ENCODE measurements around the gene ZNF366. TPM values are rescaled to one million over a fixed set of nuclear protein-coding genes. Genes with fewer than 3 reads are reported as not detected.

The ZNF366 gene
- total and polyA plus RNA-seq, 8 donors, result 0.26 to 1.0 (median 0.52) TPM

DNA sequence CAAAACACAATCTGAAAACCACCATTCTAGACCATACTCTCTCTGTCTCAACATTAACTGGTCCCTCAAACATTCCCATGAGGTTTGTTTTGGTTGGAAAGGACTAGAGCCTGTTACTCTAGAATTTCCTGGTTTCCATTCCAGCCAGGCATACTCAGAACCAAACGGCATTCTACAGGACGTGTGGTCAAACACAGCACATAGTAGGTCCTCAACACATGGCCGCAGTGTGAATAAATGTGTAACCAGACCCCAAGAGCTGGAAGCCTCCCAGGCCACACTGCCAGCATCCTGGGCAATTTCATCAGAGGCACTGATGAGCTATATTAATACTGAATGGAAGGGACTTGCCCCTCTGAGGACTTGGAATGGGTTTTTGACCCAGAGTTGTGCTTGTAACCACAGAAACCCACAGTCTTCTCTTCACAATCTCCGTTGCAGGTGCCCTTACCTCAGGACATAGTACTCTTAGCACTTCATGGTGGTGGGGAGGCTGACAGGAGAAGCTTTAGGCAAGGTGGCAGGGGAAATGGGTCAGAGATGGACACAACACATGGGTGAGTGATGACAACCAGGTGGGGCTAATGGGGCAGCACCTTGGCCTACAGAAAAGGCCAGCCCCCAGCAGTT is 66.0 kb downstream of the ZNF366 start:
- TF ChIP-seq, protein P1, sequence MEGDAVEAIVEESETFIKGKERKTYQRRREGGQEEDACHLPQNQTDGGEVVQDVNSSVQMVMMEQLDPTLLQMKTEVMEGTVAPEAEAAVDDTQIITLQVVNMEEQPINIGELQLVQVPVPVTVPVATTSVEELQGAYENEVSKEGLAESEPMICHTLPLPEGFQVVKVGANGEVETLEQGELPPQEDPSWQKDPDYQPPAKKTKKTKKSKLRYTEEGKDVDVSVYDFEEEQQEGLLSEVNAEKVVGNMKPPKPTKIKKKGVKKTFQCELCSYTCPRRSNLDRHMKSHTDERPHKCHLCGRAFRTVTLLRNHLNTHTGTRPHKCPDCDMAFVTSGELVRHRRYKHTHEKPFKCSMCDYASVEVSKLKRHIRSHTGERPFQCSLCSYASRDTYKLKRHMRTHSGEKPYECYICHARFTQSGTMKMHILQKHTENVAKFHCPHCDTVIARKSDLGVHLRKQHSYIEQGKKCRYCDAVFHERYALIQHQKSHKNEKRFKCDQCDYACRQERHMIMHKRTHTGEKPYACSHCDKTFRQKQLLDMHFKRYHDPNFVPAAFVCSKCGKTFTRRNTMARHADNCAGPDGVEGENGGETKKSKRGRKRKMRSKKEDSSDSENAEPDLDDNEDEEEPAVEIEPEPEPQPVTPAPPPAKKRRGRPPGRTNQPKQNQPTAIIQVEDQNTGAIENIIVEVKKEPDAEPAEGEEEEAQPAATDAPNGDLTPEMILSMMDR (IDR thresholded peaks at IDR 0.05), result no peak
- DNase-seq (no peak), ATAC-seq (no peak), FAIRE-seq (no peak)
- Histone ChIP-seq H3K4me1 (peaks cover 8 to 13% (median 8%) of the 10 kb centered on the region in 3 donors), H3K9me3 (no peaks in the 10 kb centered on the region), H3K36me3 (no peaks in the 10 kb centered on the region), H3K4me3 (no peak overlapping the region), H3K27ac (no peak overlapping the region), H3K27me3 (no peaks in the 10 kb centered on the region)
- WGBS, 2 donors, result 77 to 88% methylated on average over 4 of the region's 4 CpGs
- intact Hi-C loops (cut with DNase I), result no loop called here

DNA sequence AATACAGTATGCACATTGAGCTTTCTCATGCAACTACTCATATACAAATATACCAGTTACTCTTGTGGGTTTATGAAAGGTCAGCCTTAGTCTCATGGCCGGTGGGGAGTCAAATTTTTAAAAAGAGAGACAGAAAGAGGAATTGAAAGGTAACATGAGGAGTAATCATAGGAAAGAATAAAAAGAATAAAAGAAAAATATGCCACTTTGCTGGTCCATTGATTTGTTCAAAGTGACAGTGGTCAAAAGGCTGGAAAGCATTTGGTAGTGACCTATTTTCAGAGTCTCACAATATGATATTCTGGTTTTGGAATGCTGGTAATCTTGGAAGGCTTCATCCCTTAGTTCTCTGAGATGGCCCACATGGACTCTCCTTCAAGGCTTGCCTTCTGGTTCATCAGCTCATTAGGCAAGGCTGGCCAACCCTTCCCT is 67.0 kb downstream of the ZNF366 start:
- no peak for DNase-seq
- H3K27ac ChIP-seq, result no peak overlapping the region
- no peak for FAIRE-seq
- H3K27me3 ChIP-seq, result no peaks in the 10 kb centered on the region
- H3K36me3 ChIP-seq, result no peaks in the 10 kb centered on the region
- H3K4me3 ChIP-seq, result no peak overlapping the region
- intact Hi-C loops (cut with DNase I), result no loop called here
- TF ChIP-seq, protein P1 (IDR thresholded peaks at IDR 0.05), result no peak
- H3K9me3 ChIP-seq, result no peaks in the 10 kb centered on the region
- whole genome bisulfite sequencing, 2 donors, result 45% methylated on average over 1 of the region's 1 CpG
- H3K4me1 ChIP-seq, result peaks cover 0 to 13% (median 8%) of the 10 kb centered on the region in 3 donors
- ATAC-seq, result no peak

DNA sequence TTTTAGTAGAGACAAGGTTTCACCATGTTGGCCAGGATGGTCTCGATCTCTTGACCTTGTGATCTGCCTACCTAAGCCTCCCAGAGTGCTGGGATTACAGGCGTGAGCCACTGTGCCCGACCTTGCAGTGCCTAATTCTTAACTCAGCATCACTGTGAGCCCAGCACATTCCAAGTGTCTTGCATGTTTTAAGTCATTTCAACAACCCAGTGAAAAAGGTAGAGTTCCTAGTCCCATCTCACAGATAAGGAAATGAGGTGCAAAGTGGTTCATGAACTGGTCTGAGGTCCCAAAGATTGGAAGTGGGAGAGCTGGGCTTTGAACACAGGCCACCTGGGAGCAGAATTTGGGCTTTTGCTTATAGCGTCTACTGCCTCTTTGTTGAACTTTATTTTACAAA is 68.0 kb downstream of the ZNF366 start:
- ATAC-seq, result no peak
- Histone ChIP-seq H3K27me3 (no peaks in the 10 kb centered on the region), H3K9me3 (no peaks in the 10 kb centered on the region), H3K27ac (no peak overlapping the region), H3K4me3 (no peak overlapping the region), H3K36me3 (no peaks in the 10 kb centered on the region), H3K4me1 (peaks cover 0 to 13% (median 8%) of the 10 kb centered on the region in 3 donors)
- TF ChIP-seq, protein P1 (IDR thresholded peaks at IDR 0.05), result no peak
- no peak for FAIRE-seq
- intact Hi-C loops (cut with DNase I), result no loop called here
- no peak for DNase-seq
- 89 to 90% methylated on average over 4 of the region's 4 CpGs for WGBS, 2 donors

DNA sequence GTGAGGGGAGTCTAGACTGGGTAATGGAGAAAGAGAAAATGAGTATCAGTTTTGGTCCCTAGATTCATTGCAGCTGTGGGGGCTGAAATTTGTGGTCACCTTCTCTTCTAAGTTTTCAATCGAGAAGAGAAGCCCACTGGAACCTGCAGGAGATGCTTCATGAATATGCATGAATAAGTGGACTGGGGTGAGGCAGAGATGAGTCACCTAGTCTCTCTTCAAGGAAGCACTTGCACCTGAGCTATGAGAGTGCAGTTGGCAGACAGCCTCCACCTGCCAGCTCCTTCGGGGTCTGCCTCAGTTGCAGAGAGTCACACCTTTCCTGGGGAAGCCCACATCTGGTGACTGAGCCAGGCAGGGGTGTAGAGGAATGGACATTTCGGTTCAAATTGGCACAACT is 69.1 kb downstream of the ZNF366 start:
- H3K36me3 ChIP-seq, result no peaks in the 10 kb centered on the region
- ATAC-seq (no peak), DNase-seq (no peak), FAIRE-seq (no peak)
- no peak overlapping the region for H3K27ac ChIP-seq
- TF ChIP-seq, protein P1 (IDR thresholded peaks at IDR 0.05), result no peak
- intact Hi-C loops (cut with DNase I), result no loop called here
- H3K9me3 ChIP-seq, result no peaks in the 10 kb centered on the region
- 86 to 92% methylated on average over 3 of the region's 3 CpGs for WGBS, 2 donors
- no peaks in the 10 kb centered on the region for H3K27me3 ChIP-seq
- peaks cover 0 to 13% (median 8%) of the 10 kb centered on the region in 3 donors for H3K4me1 ChIP-seq
- H3K4me3 ChIP-seq, result no peak overlapping the region

DNA sequence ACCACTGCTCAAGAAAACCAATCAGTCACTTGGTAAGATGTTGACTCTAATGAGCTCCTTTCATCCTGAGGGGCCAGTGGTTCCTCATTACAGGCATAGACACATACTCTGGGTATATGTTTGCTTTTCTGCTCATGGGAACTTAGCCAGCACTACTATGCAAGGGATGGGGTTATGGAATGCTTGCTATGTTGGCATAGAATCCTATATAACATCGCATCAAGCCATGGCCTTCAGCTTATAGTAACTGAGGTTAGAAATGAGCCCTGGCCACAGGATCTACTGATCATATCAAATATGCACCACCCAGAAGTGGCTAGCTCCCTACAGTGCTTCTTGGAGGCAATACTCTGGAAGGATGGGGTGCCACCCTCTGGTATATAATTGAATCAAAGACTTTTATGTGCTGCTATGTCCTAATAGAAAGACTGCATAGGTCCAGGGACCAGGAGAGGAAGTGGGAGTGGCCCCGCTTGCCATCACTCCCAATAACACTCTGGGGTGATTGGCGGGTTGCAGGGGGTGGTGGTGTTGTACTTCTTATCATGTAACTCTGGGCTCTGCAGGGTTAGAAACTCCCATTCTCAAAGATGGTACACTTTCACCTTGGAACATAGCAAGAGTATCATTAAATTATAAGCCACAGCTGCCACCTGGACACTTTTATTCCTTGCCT is 70.3 kb downstream of the ZNF366 start:
- TF ChIP-seq, protein P1 (IDR thresholded peaks at IDR 0.05), result no peak
- DNase-seq (no peak), ATAC-seq (no peak), FAIRE-seq (no peak)
- Histone ChIP-seq H3K9me3 (no peaks in the 10 kb centered on the region), H3K4me3 (no peak overlapping the region), H3K4me1 (peaks cover 0 to 13% (median 8%) of the 10 kb centered on the region in 3 donors), H3K27me3 (no peaks in the 10 kb centered on the region), H3K27ac (no peak overlapping the region), H3K36me3 (no peaks in the 10 kb centered on the region)
- intact Hi-C loops (cut with DNase I), result no loop called here
- 89 to 93% methylated on average over 3 of the region's 3 CpGs for WGBS, 2 donors

Data from pancreas (tissue), 10 donors.